WTC11 (cell line): Measurements from ENCODE around the gene FGF23. TPM values are rescaled to one million over a fixed set of nuclear protein-coding genes. Genes with fewer than 3 reads are reported as not detected.
"Not testable (repeated sequence)": the region's sequence is repeated elsewhere in the genome, so short reads cannot be mapped to it uniquely, and the experiment has no call there.

Experiments used
- ATAC-seq: fragments of 200-7000 bp; cut with Tn5 transposase; 2 replicates; pipeline ENCODE4 v1.10.0; 2021; ENCODE audit warnings: mild to moderate bottlenecking, moderate library complexity
- CTCF ChIA-PET: fragments of 300-600 bp; sonication (Branson Sonifier 250); formaldehyde crosslinking; loops from one replicate; lab custom pipeline; 2021; ENCODE audit warnings: antibody characterized with exemption; lab: Charles Lee
- POLR2A ChIA-PET: fragments of 350-600 bp; sonication (Branson Sonifier 250); formaldehyde crosslinking; loops from one replicate; lab custom pipeline; 2021; ENCODE audit warnings: antibody characterized with exemption; lab: Charles Lee
- DNase-seq: peaks from one replicate; pipeline ENCODE4 v3.0.0; 2021; ENCODE audit warnings: low spot score
- H3K27ac Mint-ChIP-seq: 2 replicates; pipeline ENCODE4 v1.8.0; 2021; ENCODE audit warnings: mixed read lengths
- H3K27me3 Mint-ChIP-seq: 2 replicates; pipeline ENCODE4 v1.8.0; 2021; ENCODE audit warnings: low read depth, mild to moderate bottlenecking, moderate library complexity, mixed read lengths
- H3K36me3 Mint-ChIP-seq: 2 replicates; pipeline ENCODE4 v1.8.0; 2021; ENCODE audit warnings: mixed read lengths
- H3K4me1 Mint-ChIP-seq: 2 replicates; pipeline ENCODE4 v1.8.0; 2022; ENCODE audit warnings: mixed read lengths
- H3K4me3 Mint-ChIP-seq: 2 replicates; pipeline ENCODE4 v1.8.0; 2021; ENCODE audit warnings: mild to moderate bottlenecking, moderate library complexity, mixed read lengths
- H3K9me3 Mint-ChIP-seq: 2 replicates; pipeline ENCODE4 v1.8.0; 2021; ENCODE audit warnings: mixed read lengths
- CBFB ChIP-seq: sonication (generic); formaldehyde crosslinking; IDR thresholded peaks from 2 replicates; pipeline ENCODE4 v1.8.1; 2022; ENCODE audit warnings: mild to moderate bottlenecking, low read depth, missing genetic modification reagents
- ELF4 ChIP-seq: sonication (generic); formaldehyde crosslinking; IDR thresholded peaks from 2 replicates; pipeline ENCODE4 v1.8.1; 2022; ENCODE audit warnings: low read depth, mild to moderate bottlenecking, moderate library complexity, missing genetic modification reagents
- ETV6 ChIP-seq: sonication (generic); formaldehyde crosslinking; IDR thresholded peaks from 2 replicates; pipeline ENCODE4 v1.8.1; 2022; ENCODE audit warnings: mild to moderate bottlenecking, missing genetic modification reagents
- FOXJ3 ChIP-seq: sonication (generic); formaldehyde crosslinking; IDR thresholded peaks from 2 replicates; pipeline ENCODE4 v1.9.0; 2021; ENCODE audit warnings: missing genetic modification reagents, mild to moderate bottlenecking, borderline replicate concordance
- FOXK1 ChIP-seq: sonication (generic); formaldehyde crosslinking; IDR thresholded peaks from 2 replicates; pipeline ENCODE4 v1.8.0; 2022; ENCODE audit warnings: mild to moderate bottlenecking, moderate library complexity, missing genetic modification reagents
- FOXP1 ChIP-seq: sonication (generic); formaldehyde crosslinking; IDR thresholded peaks from 2 replicates; pipeline ENCODE4 v1.8.0; 2022; ENCODE audit warnings: missing genetic modification reagents, mild to moderate bottlenecking, moderate library complexity, borderline replicate concordance
- FOXP4 ChIP-seq: sonication (generic); formaldehyde crosslinking; IDR thresholded peaks from 2 replicates; pipeline ENCODE4 v1.8.0; 2022; ENCODE audit warnings: mild to moderate bottlenecking, missing genetic modification reagents
- JUN ChIP-seq: sonication (generic); formaldehyde crosslinking; IDR thresholded peaks from 2 replicates; pipeline ENCODE4 v1.8.0; 2023; ENCODE audit warnings: mild to moderate bottlenecking, missing genetic modification reagents
- PREB ChIP-seq: sonication (generic); formaldehyde crosslinking; IDR thresholded peaks from 2 replicates; pipeline ENCODE4 v1.8.1; 2022; ENCODE audit warnings: mild to moderate bottlenecking, missing genetic modification reagents, moderate library complexity, borderline replicate concordance
- TP53 ChIP-seq: sonication (generic); formaldehyde crosslinking; IDR thresholded peaks from 2 replicates; pipeline ENCODE4 v1.8.1; 2023; ENCODE audit warnings: mild to moderate bottlenecking, missing genetic modification reagents
- ZNF121 ChIP-seq: sonication (generic); formaldehyde crosslinking; IDR thresholded peaks from 2 replicates; pipeline ENCODE4 v1.8.0; 2023; ENCODE audit warnings: missing genetic modification reagents
- total RNA-seq: library from RNA; stranded (reverse); gene quantifications from 3 replicates; pipeline ENCODE4 v1.2.3, GENCODE V29; 2021
- TF ChIP-seq, protein P1 (sequence below): fragments of 250-450 bp; sonication (Bioruptor Pico); IDR thresholded peaks from 2 replicates; pipeline ENCODE4 v1.9.0; 2021; ENCODE audit warnings: mild to moderate bottlenecking
- TF ChIP-seq, protein P2 (sequence below): sonication (generic); formaldehyde crosslinking; IDR thresholded peaks from 2 replicates; pipeline ENCODE4 v1.8.0; 2022; ENCODE audit warnings: mild to moderate bottlenecking, missing genetic modification reagents
- TF ChIP-seq, protein P3 (sequence below): sonication (generic); formaldehyde crosslinking; IDR thresholded peaks from 2 replicates; pipeline ENCODE4 v1.8.0; 2022; ENCODE audit warnings: mild to moderate bottlenecking, missing genetic modification reagents

The FGF23 gene
- total RNA-seq, 1 experiment from 2014 or later: 0.24 TPM

DNA sequence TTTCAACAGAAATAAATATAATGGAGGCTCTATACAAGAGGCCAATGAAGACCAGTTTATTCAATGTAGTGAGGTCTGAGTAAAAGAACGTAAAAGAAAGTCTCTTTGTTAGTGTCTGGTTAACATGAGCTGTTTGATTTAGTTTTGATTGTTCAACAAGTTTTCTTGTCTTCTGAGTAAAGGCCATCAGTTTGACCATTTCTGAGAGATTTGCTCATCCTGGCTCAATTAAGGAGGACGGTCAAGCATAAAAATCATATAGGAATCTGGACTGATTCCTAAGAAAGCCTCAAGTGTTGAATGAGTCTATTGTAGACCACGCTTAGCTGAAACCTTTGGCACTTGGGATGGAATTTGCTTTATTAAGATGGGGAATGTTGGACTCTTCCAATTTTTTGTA, 32.5 kb upstream of the FGF23 start (continued):
- TF ChIP-seq PREB (CRISPR knock-in tag) (no peak), FOXJ3 (CRISPR knock-in tag) (no peak), FOXK1 (CRISPR knock-in tag) (no peak)
- TF ChIP-seq, protein P1, sequence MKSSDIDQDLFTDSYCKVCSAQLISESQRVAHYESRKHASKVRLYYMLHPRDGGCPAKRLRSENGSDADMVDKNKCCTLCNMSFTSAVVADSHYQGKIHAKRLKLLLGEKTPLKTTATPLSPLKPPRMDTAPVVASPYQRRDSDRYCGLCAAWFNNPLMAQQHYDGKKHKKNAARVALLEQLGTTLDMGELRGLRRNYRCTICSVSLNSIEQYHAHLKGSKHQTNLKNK (CRISPR knock-in tag): no peak

DNA sequence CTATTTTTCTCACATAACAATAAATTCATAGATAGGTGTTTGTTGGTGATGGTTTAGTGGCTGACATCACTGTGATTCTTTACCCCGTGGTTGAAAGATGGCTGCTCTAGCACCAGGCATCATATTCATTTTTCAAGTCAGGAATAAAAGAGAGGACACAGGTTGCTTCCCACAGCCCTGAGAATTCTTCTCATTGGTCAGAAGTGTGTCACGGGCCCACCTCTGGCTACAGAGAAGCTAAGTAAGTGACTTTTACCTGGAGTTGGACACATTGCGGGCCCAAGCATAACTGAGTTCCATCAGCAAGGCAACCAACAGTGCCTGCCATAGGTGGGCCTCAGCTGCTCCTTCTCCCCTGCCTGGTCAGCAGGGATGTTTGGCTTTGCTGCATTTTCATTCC, 27.6 kb upstream of the FGF23 start:
- 0 out of 2 replicates have a peak, but pooled peaks cover 2% of the 10 kb centered on the region for H3K4me1 Mint-ChIP-seq
- ATAC-seq (no peak), DNase-seq (no peak)
- H3K36me3 Mint-ChIP-seq: 0 out of 2 replicates have a peak, but pooled peaks cover 6% of the 10 kb centered on the region
- TF ChIP-seq, protein P2, sequence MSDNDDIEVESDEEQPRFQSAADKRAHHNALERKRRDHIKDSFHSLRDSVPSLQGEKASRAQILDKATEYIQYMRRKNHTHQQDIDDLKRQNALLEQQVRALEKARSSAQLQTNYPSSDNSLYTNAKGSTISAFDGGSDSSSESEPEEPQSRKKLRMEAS (CRISPR knock-in tag): no peak
- TF ChIP-seq JUN: no peak
- TF ChIP-seq, protein P3, sequence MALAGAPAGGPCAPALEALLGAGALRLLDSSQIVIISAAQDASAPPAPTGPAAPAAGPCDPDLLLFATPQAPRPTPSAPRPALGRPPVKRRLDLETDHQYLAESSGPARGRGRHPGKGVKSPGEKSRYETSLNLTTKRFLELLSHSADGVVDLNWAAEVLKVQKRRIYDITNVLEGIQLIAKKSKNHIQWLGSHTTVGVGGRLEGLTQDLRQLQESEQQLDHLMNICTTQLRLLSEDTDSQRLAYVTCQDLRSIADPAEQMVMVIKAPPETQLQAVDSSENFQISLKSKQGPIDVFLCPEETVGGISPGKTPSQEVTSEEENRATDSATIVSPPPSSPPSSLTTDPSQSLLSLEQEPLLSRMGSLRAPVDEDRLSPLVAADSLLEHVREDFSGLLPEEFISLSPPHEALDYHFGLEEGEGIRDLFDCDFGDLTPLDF (CRISPR knock-in tag): no peak
- CTCF ChIA-PET: no interaction called here
- H3K27ac Mint-ChIP-seq: no peak overlapping the region
- H3K4me3 Mint-ChIP-seq: no peak overlapping the region
- peaks cover 16% of the 10 kb centered on the region for H3K9me3 Mint-ChIP-seq
- peaks cover 4% of the 10 kb centered on the region for H3K27me3 Mint-ChIP-seq
- POLR2A ChIA-PET: no interaction called here

GRCh38 chr12:4404877-4405637, 25.5 kb upstream of the FGF23 start:
- peaks cover 16% of the 10 kb centered on the region for H3K9me3 Mint-ChIP-seq
- POLR2A ChIA-PET, H3K27ac Mint-ChIP-seq, H3K4me3 Mint-ChIP-seq, H3K27me3 Mint-ChIP-seq, DNase-seq, H3K36me3 Mint-ChIP-seq, H3K4me1 Mint-ChIP-seq, ATAC-seq: not testable (repeated sequence)
- CTCF ChIA-PET: interaction anchor here (1.0 to 1.6 kb wide), 3 partner anchors 11 to 22 kb away, joined by 3 to 4 read pairs (median 4); no protein-coding TSS in a partner anchor

DNA sequence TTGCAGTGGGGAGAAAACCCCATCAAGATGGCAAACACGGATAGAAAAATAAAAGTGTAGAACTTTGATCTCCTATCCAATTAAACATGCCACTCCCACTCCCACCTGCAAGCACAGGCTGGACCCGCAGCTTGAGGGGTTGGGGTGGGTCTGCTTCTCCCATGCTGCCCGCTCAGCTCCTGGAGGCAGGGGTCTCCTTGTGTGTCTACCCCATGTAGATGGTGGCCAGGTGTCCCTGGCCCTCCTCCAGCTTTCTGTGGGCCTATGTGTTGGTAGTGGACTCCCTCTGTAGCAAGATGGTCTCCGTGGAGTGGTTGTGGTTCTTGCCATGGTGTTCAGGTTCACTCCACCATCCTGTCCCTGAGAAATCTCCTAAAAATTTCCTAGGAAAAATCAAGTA, 23.5 kb upstream of the FGF23 start:
- 0 out of 2 replicates have a peak, but pooled peaks cover 6% of the 10 kb centered on the region for H3K36me3 Mint-ChIP-seq
- CTCF ChIA-PET: interaction anchor here (0.7 to 1.1 kb wide), 2 partner anchors 10 to 163 kb away, joined by 3 read pairs; no protein-coding TSS in a partner anchor
- H3K9me3 Mint-ChIP-seq: peaks cover 16% of the 10 kb centered on the region
- ATAC-seq (no peak), DNase-seq (no peak)
- H3K4me3 Mint-ChIP-seq: no peak overlapping the region
- 0 out of 2 replicates have a peak, but pooled peaks cover 2% of the 10 kb centered on the region for H3K4me1 Mint-ChIP-seq
- TF ChIP-seq ZNF121 (CRISPR knock-in tag) (no peak), FOXP1 (no peak), CBFB (CRISPR knock-in tag) (no peak), ETV6 (CRISPR knock-in tag) (no peak), ELF4 (CRISPR knock-in tag) (no peak), FOXP4 (CRISPR knock-in tag) (no peak), TP53 (CRISPR knock-in tag) (no peak)
- POLR2A ChIA-PET: no interaction called here
- peaks cover 4% of the 10 kb centered on the region for H3K27me3 Mint-ChIP-seq
- no peak overlapping the region for H3K27ac Mint-ChIP-seq
